GM12878 (cell line): ENCODE data around the gene RPL38. TPM values are rescaled to one million over a fixed set of nuclear protein-coding genes. Genes with fewer than 3 reads are reported as not detected.

ENCODE experiments used
- CHD1 ChIP-seq: IDR thresholded peaks from 2 replicates; pipeline ENCODE4 v1.6.1; 2012; ENCODE audit warnings: low read depth, low read length, improper control_type of control experiment
- CUX1 ChIP-seq: IDR thresholded peaks from 2 replicates; pipeline ENCODE4 v1.6.1; 2012; ENCODE audit warnings: improper control_type of control experiment, low read depth, low read length; ENCODE audit not compliant: insufficient replicate concordance
- ELK1 ChIP-seq: IDR thresholded peaks from 2 replicates; pipeline ENCODE4 v1.6.1; 2012; ENCODE audit warnings: low read depth, low read length, improper control_type of control experiment
- FOS ChIP-seq: IDR thresholded peaks from 3 replicates; pipeline ENCODE4 v1.6.1; 2011; ENCODE audit warnings: borderline replicate concordance; ENCODE audit not compliant: insufficient read length; ENCODE audit errors: extremely low read depth
- FOXM1 ChIP-seq: IDR thresholded peaks from 2 replicates; pipeline ENCODE4 v1.6.1; 2012; ENCODE audit warnings: low read depth, mild to moderate bottlenecking, inconsistent platforms, low read length, moderate library complexity
- IKZF1 ChIP-seq: fragments of 450-650 bp; conservative IDR thresholded peaks from 2 replicates; pipeline ENCODE4 v1.6.1; 2017; ENCODE audit warnings: antibody characterized with exemption, mild to moderate bottlenecking
- KDM1A ChIP-seq: fragments of 200-600 bp; sonication (generic); IDR thresholded peaks from 2 replicates; pipeline ENCODE4 v1.6.1; 2016; ENCODE audit warnings: borderline replicate concordance
- PBX3 ChIP-seq: IDR thresholded peaks from 2 replicates; pipeline ENCODE4 v1.6.1; 2011; ENCODE audit warnings: mild to moderate bottlenecking, low read depth, low read length, moderate library complexity; ENCODE audit not compliant: insufficient replicate concordance
- RAD51 ChIP-seq: fragments of 450-650 bp; IDR thresholded peaks from 2 replicates; pipeline ENCODE4 v1.6.1; 2016; ENCODE audit warnings: moderate library complexity, mild to moderate bottlenecking, inconsistent platforms
- SREBF1 ChIP-seq: IDR thresholded peaks from 2 replicates; pipeline ENCODE4 v1.6.1; 2012; ENCODE audit warnings: mild to moderate bottlenecking, low read length
- TBL1XR1 ChIP-seq: IDR thresholded peaks from 2 replicates; pipeline ENCODE4 v1.6.1; 2012; ENCODE audit warnings: low read depth, low read length, improper control_type of control experiment
- ZBTB11 ChIP-seq: fragments of 450-650 bp; formaldehyde crosslinking; IDR thresholded peaks from 2 replicates; pipeline ENCODE4 v1.5.0; 2022; ENCODE audit warnings: mild to moderate bottlenecking, missing genetic modification characterization
- ZNF274 ChIP-seq: IDR thresholded peaks from one replicate; pipeline ENCODE4 v1.8.0; 2011; ENCODE audit not compliant: insufficient read length, insufficient read depth
- ZNF592 ChIP-seq: fragments of 450-650 bp; IDR thresholded peaks from 2 replicates; pipeline ENCODE4 v1.6.1; 2017; ENCODE audit warnings: mild to moderate bottlenecking, moderate library complexity
- polyA plus RNA-seq, 11 experiments: library from polyadenylated mRNA; depleted of rRNA in 4 of 11; unstranded in 6 of 11; stranded (reverse) in 5 of 11; fragments of >200 nt; fragmentation: Nextera tagmentation in 4 of 11; fragmentation: Illumina TruSeq in 1 of 11; extraction: Ambion mirVana in 4 of 11; extraction: Trizol in 1 of 11; gene quantifications; 1 replicate in 1 of 11; 2 replicates in 10 of 11; pipeline versions ENCODE4 v1.2.1 to v1.2.3, GENCODE V29; 2011 to 2016; ENCODE audit warnings: inconsistent platforms in 2 of 11, missing spikeins in 2 of 11, low read depth in 1 of 11
- total RNA-seq, 4 experiments: library from RNA; depleted of rRNA in 3 of 4; stranded (reverse); fragments of >200 nt in 3 of 4; fragmentation: Illumina TruSeq in 1 of 4; extraction: Trizol in 1 of 4; gene quantifications; 2 replicates each; pipeline versions ENCODE4 v1.2.1 to v1.2.3, GENCODE V29; 2013 to 2021

RPL38 gene
- total and polyA plus RNA-seq, 10 of the 15 experiments (the other 5 are each of a cell fraction or from before 2014, with no cell fraction given), result 1,318 to 4,938 (median 2,673) TPM

GRCh38 chr17:74235040-74235581 lies 31.6 kb downstream of the RPL38 start (continued):
- TF ChIP-seq PBX3 (no peak), KDM1A (no peak), RAD51 (no peak), CUX1 (peak; percentile 85), TBL1XR1 (no peak), SREBF1 (no peak), ZNF592 (no peak), CHD1 (no peak), FOS (no peak), ELK1 (no peak), ZBTB11 (CRISPR knock-in tag) (no peak), ZNF274 (no peak), FOXM1 (no peak), IKZF1 (peak; percentile 37)
